Prostate gland (tissue), 2 donors: ENCODE measurements around the gene HMCES.

ENCODE experiments used
- CTCF ChIP-seq, 4 experiments: fragments of 200-600 bp in 2 of 4; fragments of 450-650 bp in 2 of 4; sonication (generic) in 2 of 4; IDR thresholded peaks; 1 replicate in 3 of 4; 2 replicates in 1 of 4; pipeline ENCODE4 v1.5.1; 2016 to 2019; ENCODE audit warnings: antibody characterized with exemption in 4 of 4, mild to moderate bottlenecking in 2 of 4, moderate library complexity in 2 of 4
- POLR2AphosphoS5 ChIP-seq: sonication (generic); formaldehyde crosslinking; IDR thresholded peaks from one replicate; pipeline ENCODE4 v1.6.1; 2017; ENCODE audit warnings: antibody characterized with exemption

GRCh38 chr3:129304962-129305222, 26.2 kb downstream of the HMCES start:
- TF ChIP-seq CTCF (IDR thresholded peaks at IDR 0.05): no peak
- TF ChIP-seq POLR2AphosphoS5: no peak
